Stomach (tissue), 4 donors: ENCODE measurements around the gene HSD11B1.

Experiments used
- EP300 ChIP-seq: sonication (generic); formaldehyde crosslinking; IDR thresholded peaks from one replicate; pipeline ENCODE4 v1.6.1; 2017; ENCODE audit warnings: antibody characterized with exemption
- POLR2A ChIP-seq, 4 donors: fragments of 450-650 bp; IDR thresholded peaks; one replicate each; pipeline ENCODE4 v1.6.1; 2016; ENCODE audit warnings: antibody characterized with exemption in 4 of 4, control low read depth in 2 of 4, mild to moderate bottlenecking in 1 of 4, moderate library complexity in 1 of 4
- TF ChIP-seq, protein P1 (sequence below), 7 experiments: fragments of 450-650 bp in 4 of 7; fragments of 200-600 bp in 3 of 7; sonication (generic) in 3 of 7; IDR thresholded peaks; one replicate each; pipeline ENCODE4 v1.5.1; 2016 to 2019; ENCODE audit warnings: antibody characterized with exemption in 7 of 7, control low read depth in 2 of 7, mild to moderate bottlenecking in 1 of 7

DNA sequence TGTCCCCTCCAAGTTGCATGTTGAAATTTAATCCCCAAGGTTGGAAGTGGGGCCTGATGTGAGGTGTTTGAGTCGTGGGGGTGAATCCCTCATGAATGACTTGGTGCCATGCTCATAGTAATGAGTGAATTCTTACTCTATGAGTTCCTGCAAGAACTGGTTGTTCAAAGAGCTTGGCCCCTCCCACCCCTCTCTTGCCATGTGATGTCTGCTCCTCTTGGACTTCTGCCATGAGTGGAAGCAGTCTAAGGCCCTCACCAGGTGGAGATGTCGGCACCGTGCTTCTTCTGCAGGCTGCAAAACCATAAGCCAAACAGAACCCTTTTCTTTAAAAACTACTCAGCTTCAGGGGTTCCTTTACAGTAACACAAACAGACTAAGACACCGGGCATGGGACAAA, 15.2 kb upstream of the HSD11B1 start:
- TF ChIP-seq, protein P1, sequence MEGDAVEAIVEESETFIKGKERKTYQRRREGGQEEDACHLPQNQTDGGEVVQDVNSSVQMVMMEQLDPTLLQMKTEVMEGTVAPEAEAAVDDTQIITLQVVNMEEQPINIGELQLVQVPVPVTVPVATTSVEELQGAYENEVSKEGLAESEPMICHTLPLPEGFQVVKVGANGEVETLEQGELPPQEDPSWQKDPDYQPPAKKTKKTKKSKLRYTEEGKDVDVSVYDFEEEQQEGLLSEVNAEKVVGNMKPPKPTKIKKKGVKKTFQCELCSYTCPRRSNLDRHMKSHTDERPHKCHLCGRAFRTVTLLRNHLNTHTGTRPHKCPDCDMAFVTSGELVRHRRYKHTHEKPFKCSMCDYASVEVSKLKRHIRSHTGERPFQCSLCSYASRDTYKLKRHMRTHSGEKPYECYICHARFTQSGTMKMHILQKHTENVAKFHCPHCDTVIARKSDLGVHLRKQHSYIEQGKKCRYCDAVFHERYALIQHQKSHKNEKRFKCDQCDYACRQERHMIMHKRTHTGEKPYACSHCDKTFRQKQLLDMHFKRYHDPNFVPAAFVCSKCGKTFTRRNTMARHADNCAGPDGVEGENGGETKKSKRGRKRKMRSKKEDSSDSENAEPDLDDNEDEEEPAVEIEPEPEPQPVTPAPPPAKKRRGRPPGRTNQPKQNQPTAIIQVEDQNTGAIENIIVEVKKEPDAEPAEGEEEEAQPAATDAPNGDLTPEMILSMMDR (IDR thresholded peaks at IDR 0.05): no peak
- TF ChIP-seq POLR2A (IDR thresholded peaks at IDR 0.05) (no peak), EP300 (no peak)
